Neural cell (in vitro differentiated cells): ENCODE measurements around the gene ERC2. TPM values are rescaled to one million over a fixed set of nuclear protein-coding genes. Genes with fewer than 3 reads are reported as not detected.

ENCODE experiments used
- H2AFZ ChIP-seq: fragments of 200-600, 300-800 bp; sonication (generic), shearing (Covaris generic); 2 replicates; pipeline ENCODE4 v1.6.0; 2014; ENCODE audit warnings: low read depth, mild to moderate bottlenecking, antibody characterized with exemption, low read length, moderate library complexity
- H3F3A ChIP-seq: fragments of 200-600 bp; shearing (Covaris generic); 2 replicates; pipeline ENCODE4 v1.6.1; 2016; ENCODE audit warnings: mild to moderate bottlenecking, moderate library complexity, mixed read lengths, antibody characterized with exemption, low read length; ENCODE audit not compliant: insufficient read depth, poor library complexity, severe bottlenecking
- H3K27ac ChIP-seq: fragments of 200-600, 300-800 bp; sonication (generic), shearing (Covaris generic); 2 replicates; pipeline ENCODE4 v1.5.1; 2014; ENCODE audit warnings: mild to moderate bottlenecking, low read length, moderate library complexity
- H3K27me3 ChIP-seq: fragments of 300-800, 200-600 bp; sonication (generic), shearing (Covaris generic); 2 replicates; pipeline ENCODE4 v1.6.0; 2014; ENCODE audit warnings: mild to moderate bottlenecking, low read depth, low read length, moderate library complexity; ENCODE audit not compliant: insufficient read depth
- H3K36me3 ChIP-seq: fragments of 300-800, 200-600 bp; sonication (generic), shearing (Covaris generic); 2 replicates; pipeline ENCODE4 v1.5.1; 2014; ENCODE audit warnings: mild to moderate bottlenecking, antibody characterized with exemption, low read length, moderate library complexity; ENCODE audit not compliant: insufficient read depth
- H3K4me2 ChIP-seq: fragments of 300-800, 200-600 bp; sonication (generic), shearing (Covaris generic); 2 replicates; pipeline ENCODE4 v1.6.0; 2014; ENCODE audit warnings: mild to moderate bottlenecking, low read length
- H3K4me3 ChIP-seq: fragments of 300-800, 200-600 bp; sonication (generic), shearing (Covaris generic); 2 replicates; pipeline ENCODE4 v1.5.1; 2014; ENCODE audit warnings: mild to moderate bottlenecking, low read length, moderate library complexity
- H3K79me2 ChIP-seq: fragments of 200-600 bp; shearing (Covaris generic); replicated peaks from 2 replicates; pipeline ENCODE4 v1.6.0; 2014; ENCODE audit warnings: mild to moderate bottlenecking, low read length, moderate library complexity; ENCODE audit not compliant: insufficient read depth
- H3K9ac ChIP-seq: fragments of 300-800, 200-600 bp; sonication (generic), shearing (Covaris generic); 2 replicates; pipeline ENCODE4 v1.6.1; 2016; ENCODE audit warnings: mild to moderate bottlenecking, low read length, mixed read lengths
- H3K9me2 ChIP-seq: fragments of 200-600 bp; shearing (Covaris generic); 2 replicates; pipeline ENCODE4 v1.6.1; 2016; ENCODE audit warnings: mild to moderate bottlenecking, low read length, mixed read lengths; ENCODE audit not compliant: insufficient read depth
- H3K9me3 ChIP-seq: fragments of 200-600, 300-800 bp; sonication (generic), shearing (Covaris generic); 2 replicates; pipeline ENCODE4 v1.6.1; 2016; ENCODE audit warnings: mild to moderate bottlenecking, mixed run types, low read length, moderate library complexity, mixed read lengths
- H4K20me1 ChIP-seq: fragments of 200-600 bp; shearing (Covaris generic); 2 replicates; pipeline ENCODE4 v1.6.1; 2016; ENCODE audit warnings: mild to moderate bottlenecking, mixed run types; ENCODE audit not compliant: insufficient read depth
- CTCF ChIP-seq: fragments of 450-650 bp; IDR thresholded peaks from 2 replicates; pipeline ENCODE4 v1.5.1; 2014; ENCODE audit warnings: antibody characterized with exemption, mild to moderate bottlenecking, moderate library complexity; ENCODE audit not compliant: poor library complexity, severe bottlenecking
- EP300 ChIP-seq: fragments of 450-650 bp; conservative IDR thresholded peaks from 2 replicates; pipeline ENCODE4 v1.6.1; 2014; ENCODE audit warnings: antibody characterized with exemption, mild to moderate bottlenecking, moderate library complexity; ENCODE audit not compliant: poor library complexity, severe bottlenecking
- EZH2 ChIP-seq: fragments of 200-600, 300-800 bp; shearing (Covaris generic), sonication (generic); IDR thresholded peaks from 2 replicates; pipeline ENCODE4 v1.6.1; 2014; ENCODE audit warnings: antibody characterized with exemption, low read length, borderline replicate concordance, mild to moderate bottlenecking; ENCODE audit not compliant: insufficient read depth, poor library complexity, severe bottlenecking
- MXI1 ChIP-seq: fragments of 450-650 bp; conservative IDR thresholded peaks from 2 replicates; pipeline ENCODE4 v1.6.1; 2014; ENCODE audit warnings: antibody characterized with exemption, mild to moderate bottlenecking; ENCODE audit not compliant: poor library complexity, severe bottlenecking
- POLR2AphosphoS5 ChIP-seq: IDR thresholded peaks from 2 replicates; pipeline ENCODE4 v1.6.1; 2012
- RAD21 ChIP-seq: fragments of 450-650 bp; conservative IDR thresholded peaks from 2 replicates; pipeline ENCODE4 v1.6.1; 2014; ENCODE audit warnings: antibody characterized with exemption, mild to moderate bottlenecking, moderate library complexity
- REST ChIP-seq: IDR thresholded peaks from 2 replicates; pipeline ENCODE4 v1.6.1; 2012; ENCODE audit warnings: borderline replicate concordance
- SMC3 ChIP-seq: fragments of 450-650 bp; conservative IDR thresholded peaks from 2 replicates; pipeline ENCODE4 v1.6.1; 2014; ENCODE audit warnings: antibody characterized with exemption, mild to moderate bottlenecking, moderate library complexity; ENCODE audit not compliant: poor library complexity
- TAF1 ChIP-seq: IDR thresholded peaks from 2 replicates; pipeline ENCODE4 v1.6.1; 2012; ENCODE audit warnings: low read depth
- polyA plus RNA-seq: library from polyadenylated mRNA; depleted of rRNA; stranded (reverse); fragments of >200 nt; gene quantifications from 2 replicates; pipeline ENCODE4 v1.2.3, GENCODE V29; 2014

ERC2 gene
- polyA plus RNA-seq, 1 donor from 2014 or later, result 60.4 TPM

GRCh38 chr3:55942868-55943267 is 525.4 kb downstream of the ERC2 start:
- Histone ChIP-seq H3K9me3 (no peaks in the 10 kb centered on the region), H3K27me3 (no peaks in the 10 kb centered on the region), H3K27ac (no peak overlapping the region), H3F3A (no peaks in the 10 kb centered on the region), H3K9ac (no peak overlapping the region), H3K9me2 (no peaks in the 10 kb centered on the region), H2AFZ (no peak overlapping the region), H3K4me2 (no peak overlapping the region), H3K79me2 (no peaks in the 10 kb centered on the region), H3K36me3 (peaks cover 5% of the 10 kb centered on the region), H3K4me3 (no peak overlapping the region), H4K20me1 (no peaks in the 10 kb centered on the region)
- TF ChIP-seq REST, result no peak
- no peak for TF ChIP-seq EP300
- TF ChIP-seq CTCF, result no peak
- TF ChIP-seq EZH2, result no peak
- no peak for TF ChIP-seq MXI1
- no peak for TF ChIP-seq SMC3
- no peak for TF ChIP-seq TAF1
- no peak for TF ChIP-seq RAD21
- no peak for TF ChIP-seq POLR2AphosphoS5

GRCh38 chr3:55939287-55939686 is 529.0 kb downstream of the ERC2 start:
- no peaks in the 10 kb centered on the region for H3K27me3 ChIP-seq
- H3K4me2 ChIP-seq, result no peak overlapping the region
- TF ChIP-seq REST (no peak), POLR2AphosphoS5 (no peak), MXI1 (no peak), CTCF (no peak), SMC3 (no peak), EP300 (no peak), TAF1 (no peak), EZH2 (no peak), RAD21 (no peak)
- no peaks in the 10 kb centered on the region for H3K79me2 ChIP-seq
- no peaks in the 10 kb centered on the region for H4K20me1 ChIP-seq
- no peaks in the 10 kb centered on the region for H3F3A ChIP-seq
- no peaks in the 10 kb centered on the region for H3K9me2 ChIP-seq
- H3K27ac ChIP-seq, result no peak overlapping the region
- peaks cover 5% of the 10 kb centered on the region for H3K36me3 ChIP-seq
- no peaks in the 10 kb centered on the region for H3K9me3 ChIP-seq
- H2AFZ ChIP-seq, result no peak overlapping the region
- no peak overlapping the region for H3K4me3 ChIP-seq
- no peak overlapping the region for H3K9ac ChIP-seq
